Caco-2 (cell line): Measurements from ENCODE around the gene RNF13. TPM values are rescaled to one million over a fixed set of nuclear protein-coding genes. Genes with fewer than 3 reads are reported as not detected.

Experiments
- BruUV-seq: library from RNA; stranded (reverse); fragments of 400-500 nt; replicated peaks from 2 replicates; lab custom pipeline; 2021; lab: Mats Ljungman, UMichigan
- CTCF ChIA-PET: fragments of 300-600 bp; sonication (Branson Sonifier 250); formaldehyde crosslinking; loops from one replicate; lab custom pipeline; 2022; ENCODE audit warnings: antibody characterized with exemption; lab: Charles Lee
- POLR2A ChIA-PET: fragments of 300-600 bp; sonication (Branson Sonifier 250); formaldehyde crosslinking; loops from one replicate; lab custom pipeline; 2022; ENCODE audit warnings: antibody characterized with exemption; lab: Charles Lee
- DNase-seq, 2 experiments: peaks; one replicate each; pipeline versions ENCODE4 v3.0.0 to v3.0.0-alpha.2; 2020 to 2022
- H3K27me3 ChIP-seq: replicated peaks from 2 replicates; pipeline ENCODE4 v1.6.0; 2011; ENCODE audit warnings: low read length; ENCODE audit not compliant: control insufficient read depth, insufficient read depth
- H3K36me3 ChIP-seq: 2 replicates; pipeline ENCODE4 v1.5.1; 2011; ENCODE audit warnings: low read length; ENCODE audit not compliant: control insufficient read depth, insufficient read depth
- H3K4me1 ChIP-seq: fragments of 250-450 bp; sonication (Bioruptor Pico); 2 replicates; pipeline ENCODE4 v1.5.1; 2020; ENCODE audit warnings: mild to moderate bottlenecking
- H3K4me3 ChIP-seq: 2 replicates; pipeline ENCODE4 v1.5.1; 2011; ENCODE audit warnings: low read depth, mild to moderate bottlenecking, control low read depth, low read length
- H3K9me3 ChIP-seq: fragments of 250-450 bp; sonication (Bioruptor Pico); 2 replicates; pipeline ENCODE4 v1.5.1; 2020; ENCODE audit warnings: mild to moderate bottlenecking, moderate library complexity
- H3K27ac Mint-ChIP-seq: one replicate; pipeline ENCODE4 v1.8.0; 2022; ENCODE audit warnings: mixed read lengths; ENCODE audit not compliant: unreplicated experiment
- H3K27me3 Mint-ChIP-seq: one replicate; pipeline ENCODE4 v1.8.0; 2022; ENCODE audit warnings: mixed read lengths; ENCODE audit not compliant: insufficient read depth, unreplicated experiment
- H3K36me3 Mint-ChIP-seq: one replicate; pipeline ENCODE4 v1.8.0; 2022; ENCODE audit warnings: mild to moderate bottlenecking, mixed read lengths; ENCODE audit not compliant: insufficient read depth, unreplicated experiment
- H3K4me1 Mint-ChIP-seq: one replicate; pipeline ENCODE4 v1.8.0; 2022; ENCODE audit warnings: low read depth, mixed read lengths; ENCODE audit not compliant: unreplicated experiment
- H3K4me3 Mint-ChIP-seq: one replicate; pipeline ENCODE4 v1.8.0; 2022; ENCODE audit warnings: mild to moderate bottlenecking, moderate library complexity, mixed read lengths; ENCODE audit not compliant: unreplicated experiment
- H3K9me3 Mint-ChIP-seq: one replicate; pipeline ENCODE4 v1.8.0; 2022; ENCODE audit warnings: mixed read lengths; ENCODE audit not compliant: unreplicated experiment
- CTCF ChIP-seq, 2 experiments: fragments of 200-600 bp in 1 of 2; IDR thresholded peaks; 1 replicate in 1 of 2; 2 replicates in 1 of 2; pipeline versions ENCODE4 v1.5.1 to v1.8.0; 2011 to 2022; ENCODE audit warnings: antibody characterized with exemption in 1 of 2, control low read depth in 1 of 2, inconsistent platforms in 1 of 2, low read depth in 1 of 2, low read length in 1 of 2, mild to moderate bottlenecking in 1 of 2, moderate library complexity in 1 of 2; ENCODE audit not compliant: insufficient read depth in 1 of 2, severe bottlenecking in 1 of 2, unreplicated experiment in 1 of 2
- intact Hi-C: fragments of 100-400 bp; cut with micrococcal nuclease; formaldehyde crosslinking; loops from one replicate; pipeline ENCODE4 v1.10.0; 2022; ENCODE audit not compliant: unreplicated experiment
- total RNA-seq: library from RNA; stranded (reverse); gene quantifications from 2 replicates; pipeline ENCODE4 v1.2.3, GENCODE V29; 2022

RNF13 gene
- total RNA-seq, 1 experiment from 2014 or later, result 44.2 TPM

GRCh38 chr3:149808209-149808829 lies 4.7 kb upstream of the RNF13 start:
- peak; percentile 84 to 85 for TF ChIP-seq CTCF (IDR thresholded peaks at IDR 0.05; ENCODE audit: insufficient read depth in 1 of 2, low read depth in 1 of 2, low read length in 1 of 2, severe bottlenecking in 1 of 2, unreplicated experiment in 1 of 2)
- H3K4me1 ChIP-seq, result peaks cover 6% of the 10 kb centered on the region
- intact Hi-C loops, result loop anchor here (1.0 to 2.0 kb wide), 2 partner anchors 43 to 314 kb away; no protein-coding TSS in a partner anchor
- POLR2A ChIA-PET, result no interaction called here
- no peaks in the 10 kb centered on the region for H3K36me3 ChIP-seq
- H3K27me3 ChIP-seq, result no peaks in the 10 kb centered on the region
- no peaks in the 10 kb centered on the region for H3K27me3 Mint-ChIP-seq
- peaks cover 10% of the 10 kb centered on the region for H3K36me3 Mint-ChIP-seq
- H3K4me3 ChIP-seq, result no peak overlapping the region
- no TSS peak for BruUV-seq
- no peak overlapping the region for H3K27ac Mint-ChIP-seq
- peaks cover 4% of the 10 kb centered on the region; the same call in 1 of the 2 replicates for H3K9me3 ChIP-seq
- H3K9me3 Mint-ChIP-seq, result no peaks in the 10 kb centered on the region
- no peaks in the 10 kb centered on the region for H3K4me1 Mint-ChIP-seq
- no peak overlapping the region for H3K4me3 Mint-ChIP-seq
- peak; percentile 67 to 68 for DNase-seq
- CTCF ChIA-PET, result interaction anchor here (0.6 to 2.8 kb wide), 14 partner anchors 11 to 853 kb away, joined by 3 to 146 read pairs (median 4); partner anchors contain the start of genes ANKUB1 and COMMD2

GRCh38 chr3:149809699-149810098 lies 3.3 kb upstream of the RNF13 start:
- intact Hi-C loops, result loop anchor here (2.0 to 5.0 kb wide), 2 partner anchors 57 to 315 kb away; partner anchors contain the start of gene COMMD2
- H3K4me3 Mint-ChIP-seq, result no peak overlapping the region
- no peaks in the 10 kb centered on the region for H3K36me3 ChIP-seq
- DNase-seq, result no peak
- H3K27ac Mint-ChIP-seq, result no peak overlapping the region
- no peaks in the 10 kb centered on the region for H3K9me3 Mint-ChIP-seq
- no peaks in the 10 kb centered on the region for H3K27me3 ChIP-seq
- peaks cover 6% of the 10 kb centered on the region for H3K4me1 ChIP-seq
- TF ChIP-seq CTCF (IDR thresholded peaks at IDR 0.05; ENCODE audit: insufficient read depth in 1 of 2, low read depth in 1 of 2, low read length in 1 of 2, severe bottlenecking in 1 of 2, unreplicated experiment in 1 of 2), result no peak
- H3K4me1 Mint-ChIP-seq, result peaks cover 8% of the 10 kb centered on the region
- no peak overlapping the region for H3K4me3 ChIP-seq
- ChIA-PET CTCF (interaction anchor here (2.3 to 2.8 kb wide), 2 partner anchors 39 to 44 kb away, joined by 21 to 146 read pairs; no protein-coding TSS in a partner anchor), POLR2A (no interaction called here)
- H3K27me3 Mint-ChIP-seq, result no peaks in the 10 kb centered on the region
- peaks cover 4% of the 10 kb centered on the region; the same call in 1 of the 2 replicates for H3K9me3 ChIP-seq
- H3K36me3 Mint-ChIP-seq, result peaks cover 10% of the 10 kb centered on the region
- BruUV-seq, result no TSS peak

GRCh38 chr3:149810846-149811245 lies 2.2 kb upstream of the RNF13 start:
- Mint-ChIP-seq H3K4me3 (no peak overlapping the region), H3K9me3 (no peaks in the 10 kb centered on the region), H3K36me3 (peaks cover 10% of the 10 kb centered on the region), H3K4me1 (peaks cover 8% of the 10 kb centered on the region), H3K27ac (no peak overlapping the region), H3K27me3 (no peaks in the 10 kb centered on the region)
- no peaks in the 10 kb centered on the region for H3K27me3 ChIP-seq
- ChIA-PET CTCF (interaction anchor here (0.7 kb wide), 1 partner anchor 374 kb away, joined by 6 read pairs; no protein-coding TSS in a partner anchor), POLR2A (interaction anchor here (0.5 kb wide), 1 partner anchor 92 kb away, joined by 6 read pairs; no protein-coding TSS in a partner anchor)
- intact Hi-C loops, result loop anchor here (5.0 kb wide), 1 partner anchor 59 kb away; the partner anchor contains the start of gene COMMD2
- no peak for DNase-seq
- peaks cover 4% of the 10 kb centered on the region; the same call in 1 of the 2 replicates for H3K9me3 ChIP-seq
- H3K36me3 ChIP-seq, result no peaks in the 10 kb centered on the region
- BruUV-seq, result no TSS peak
- H3K4me1 ChIP-seq, result peaks cover 6% of the 10 kb centered on the region
- H3K4me3 ChIP-seq, result no peak overlapping the region
- no peak for TF ChIP-seq CTCF (IDR thresholded peaks at IDR 0.05; ENCODE audit: insufficient read depth in 1 of 2, low read depth in 1 of 2, low read length in 1 of 2, severe bottlenecking in 1 of 2, unreplicated experiment in 1 of 2)
